NB4 (cell line): ENCODE measurements around the gene UNC5A.

ENCODE experiments used
- CTCF ChIP-seq: IDR thresholded peaks from one replicate; pipeline ENCODE4 v1.5.1; 2012; ENCODE audit warnings: low read depth, low read length
- MAX ChIP-seq: IDR thresholded peaks from 2 replicates; pipeline ENCODE4 v1.6.1; 2011; ENCODE audit warnings: low read depth, low read length
- POLR2A ChIP-seq: IDR thresholded peaks from 2 replicates; pipeline ENCODE4 v1.6.1; 2011; ENCODE audit warnings: mild to moderate bottlenecking; ENCODE audit not compliant: insufficient read length; ENCODE audit errors: extremely low read depth

GRCh38 chr5:176844281-176844680 lies 33.9 kb downstream of the UNC5A start:
- TF ChIP-seq CTCF (no peak), POLR2A (no peak), MAX (no peak)
